Parathyroid adenoma (tissue), 2 donors: ENCODE data around the gene RIPOR2.

Experiments
- H2AFZ ChIP-seq: fragments of 300-600 bp; sonication (generic); one replicate; pipeline ENCODE4 v1.7.0; 2017; ENCODE audit warnings: antibody characterized with exemption, mild to moderate bottlenecking
- H3K27ac ChIP-seq: fragments of 300-600 bp; sonication (generic); one replicate; pipeline ENCODE4 v1.7.0; 2017
- H3K27me3 ChIP-seq: fragments of 300-600 bp; sonication (generic); one replicate; pipeline ENCODE4 v1.7.0; 2017; ENCODE audit warnings: low read length; ENCODE audit not compliant: control insufficient read depth, insufficient read depth
- H3K36me3 ChIP-seq: fragments of 300-600 bp; sonication (generic); one replicate; pipeline ENCODE4 v1.7.0; 2017; ENCODE audit warnings: low read length; ENCODE audit not compliant: control insufficient read depth, insufficient read depth
- H3K4me1 ChIP-seq: fragments of 300-600 bp; sonication (generic); one replicate; pipeline ENCODE4 v1.7.0; 2017; ENCODE audit warnings: control low read depth
- H3K4me2 ChIP-seq: fragments of 300-600 bp; sonication (generic); one replicate; pipeline ENCODE4 v1.7.0; 2017; ENCODE audit warnings: low read length
- H3K4me3 ChIP-seq: fragments of 300-600 bp; sonication (generic); one replicate; pipeline ENCODE4 v1.7.0; 2017; ENCODE audit warnings: low read depth, low read length
- H3K79me2 ChIP-seq: fragments of 300-600 bp; sonication (generic); one replicate; pipeline ENCODE4 v1.7.0; 2017; ENCODE audit warnings: control low read depth
- H3K9ac ChIP-seq: fragments of 300-600 bp; sonication (generic); one replicate; pipeline ENCODE4 v1.7.0; 2017; ENCODE audit warnings: mild to moderate bottlenecking
- H3K9me3 ChIP-seq: fragments of 300-600 bp; sonication (generic); one replicate; pipeline ENCODE4 v1.7.0; 2017; ENCODE audit warnings: low read length; ENCODE audit not compliant: control insufficient read depth
- CTCF ChIP-seq: fragments of 300-600 bp; sonication (generic); IDR thresholded peaks from one replicate; pipeline ENCODE4 v1.7.0; 2017; ENCODE audit warnings: antibody characterized with exemption, mild to moderate bottlenecking
- donor health status: primary hyperparathyroidism.

RIPOR2 gene

GRCh38 chr6:24980507-24981385, 45.0 kb upstream of the RIPOR2 start:
- Histone ChIP-seq H3K4me3 (no peak overlapping the region), H3K79me2 (no peaks in the 10 kb centered on the region), H3K27ac (no peak overlapping the region), H3K36me3 (no peaks in the 10 kb centered on the region), H2AFZ (no peak overlapping the region), H3K9me3 (no peaks in the 10 kb centered on the region), H3K4me2 (no peak overlapping the region), H3K27me3 (no peaks in the 10 kb centered on the region), H3K4me1 (no peaks in the 10 kb centered on the region), H3K9ac (no peak overlapping the region)
- no peak for TF ChIP-seq CTCF

GRCh38 chr6:24979176-24979575, 43.4 kb upstream of the RIPOR2 start:
- Histone ChIP-seq H3K9ac (no peak overlapping the region), H3K9me3 (no peaks in the 10 kb centered on the region), H3K4me3 (no peak overlapping the region), H3K4me2 (no peak overlapping the region), H2AFZ (no peak overlapping the region), H3K27ac (no peak overlapping the region), H3K79me2 (no peaks in the 10 kb centered on the region), H3K36me3 (no peaks in the 10 kb centered on the region), H3K27me3 (no peaks in the 10 kb centered on the region), H3K4me1 (no peaks in the 10 kb centered on the region)
- no peak for TF ChIP-seq CTCF

GRCh38 chr6:24974182-24975171, 38.7 kb upstream of the RIPOR2 start:
- Histone ChIP-seq H3K4me1 (no peaks in the 10 kb centered on the region), H3K27ac (no peak overlapping the region), H3K9me3 (no peaks in the 10 kb centered on the region), H3K4me2 (no peak overlapping the region), H3K27me3 (no peaks in the 10 kb centered on the region), H3K4me3 (no peak overlapping the region), H3K79me2 (no peaks in the 10 kb centered on the region), H3K9ac (no peak overlapping the region), H2AFZ (no peak overlapping the region), H3K36me3 (no peaks in the 10 kb centered on the region)
- no peak for TF ChIP-seq CTCF

- no peak for TF ChIP-seq CTCF
- Histone ChIP-seq H3K9me3 (no peaks in the 10 kb centered on the region), H3K27ac (no peak overlapping the region), H3K4me1 (no peaks in the 10 kb centered on the region), H3K27me3 (no peaks in the 10 kb centered on the region), H3K9ac (no peak overlapping the region), H3K4me3 (no peak overlapping the region), H3K79me2 (no peaks in the 10 kb centered on the region), H2AFZ (no peak overlapping the region), H3K36me3 (no peaks in the 10 kb centered on the region), H3K4me2 (no peak overlapping the region)
Observed at GRCh38 chr6:24972311-24972958, 36.7 kb upstream of the RIPOR2 start.
